ENCODE measurements around the gene ITIH1.

Gene ITIH1

GRCh38 chr3:52817221-52817620, 39.8 kb downstream of the ITIH1 start:
- DNase-seq, result no peak

- no peak for DNase-seq
These were observed 40.5 kb downstream of the ITIH1 start for GRCh38 chr3:52817860-52818259.

GRCh38 chr3:52819936-52820335, 42.5 kb downstream of the ITIH1 start:
- DNase-seq, result no peak

GRCh38 chr3:52820736-52821135, 43.3 kb downstream of the ITIH1 start:
- no peak for DNase-seq

GRCh38 chr3:52822363-52822762, 45.0 kb downstream of the ITIH1 start:
- no peak for DNase-seq

GRCh38 chr3:52824037-52824436, 46.6 kb downstream of the ITIH1 start:
- DNase-seq, result no peak

GRCh38 chr3:52827441-52827840, 50.0 kb downstream of the ITIH1 start:
- DNase-seq, result no peak

- DNase-seq, result no peak
These were observed 50.5 kb downstream of the ITIH1 start for GRCh38 chr3:52827866-52828376.

GRCh38 chr3:52829482-52829881, 52.1 kb downstream of the ITIH1 start:
- DNase-seq, result no peak

GRCh38 chr3:52829906-52830463, 52.6 kb downstream of the ITIH1 start:
- no peak for DNase-seq

- DNase-seq, result no peak
These were observed 53.3 kb downstream of the ITIH1 start, which contains the start of gene ITIH4 for GRCh38 chr3:52830535-52831258. TSS of gene ITIH4 (minus strand) at chr3:52830672. CDS start at chr3:52830642, 30 bp downstream.

GRCh38 chr3:52831500-52832301, 54.3 kb downstream of the ITIH1 start:
- no peak for DNase-seq

GRCh38 chr3:52833202-52833601, 55.8 kb downstream of the ITIH1 start:
- DNase-seq, result no peak

GRCh38 chr3:52834871-52835501, 57.6 kb downstream of the ITIH1 start, which contains the start of gene MUSTN1:
TSS of gene MUSTN1 (minus strand) at chr3:52835019. CDS start at chr3:52834948, 71 bp downstream.
- no peak for DNase-seq

GRCh38 chr3:52835766-52836470, 58.5 kb downstream of the ITIH1 start:
- no peak for DNase-seq

- DNase-seq, result no peak
These were observed 59.1 kb downstream of the ITIH1 start for GRCh38 chr3:52836471-52836845.

GRCh38 chr3:52836986-52837385, 59.6 kb downstream of the ITIH1 start:
- no peak for DNase-seq

GRCh38 chr3:52838561-52839267, 61.3 kb downstream of the ITIH1 start:
- DNase-seq, result no peak

- no peak for DNase-seq
These were observed 61.8 kb downstream of the ITIH1 start for GRCh38 chr3:52839268-52839575.

- DNase-seq, result no peak
These were observed 62.6 kb downstream of the ITIH1 start for GRCh38 chr3:52839892-52840545.

GRCh38 chr3:52841211-52841980, 64.0 kb downstream of the ITIH1 start:
- DNase-seq, result no peak

All from activated effector memory CD4-positive, alpha-beta T cell treated with Interleukin-2 at 50 U/mL for 16 hours (primary cell).